Thoracic aorta (tissue), 2 donors: Measurements from ENCODE around the gene TTC39A. TPM values are rescaled to one million over a fixed set of nuclear protein-coding genes. Genes with fewer than 3 reads are reported as not detected.

Source experiments
- ATAC-seq: fragments of 150-250 bp; one replicate; pipeline ENCODE4 v1.8.0; 2017; ENCODE audit warnings: low read depth; ENCODE audit not compliant: insufficient number of reproducible peaks, low FRiP score
- DNase-seq: peaks from one replicate; pipeline ENCODE4 v3.0.0-alpha.2; 2020; ENCODE audit warnings: low spot score
- H3K27ac ChIP-seq, 2 donors: fragments of 200-600 bp; sonication (generic); 1 replicate in 1 of 2; 2 replicates in 1 of 2; pipeline ENCODE4 v1.5.1; 2016; ENCODE audit warnings: mild to moderate bottlenecking in 2 of 2, moderate library complexity in 2 of 2
- H3K27me3 ChIP-seq: fragments of 200-600 bp; sonication (generic); replicated peaks from 2 replicates; pipeline ENCODE4 v1.6.0; 2016; ENCODE audit warnings: mild to moderate bottlenecking; ENCODE audit not compliant: insufficient read depth
- H3K36me3 ChIP-seq: fragments of 200-600 bp; sonication (generic); one replicate; pipeline ENCODE4 v1.5.1; 2016
- H3K4me1 ChIP-seq, 2 donors: fragments of 200-600 bp; sonication (generic); 1 replicate in 1 of 2; 2 replicates in 1 of 2; pipeline versions ENCODE4 v1.5.1 to v1.6.0; 2016; ENCODE audit warnings: low read depth in 2 of 2, mild to moderate bottlenecking in 1 of 2; ENCODE audit not compliant: control insufficient read depth in 1 of 2
- H3K4me3 ChIP-seq: fragments of 200-600 bp; sonication (generic); 2 replicates; pipeline ENCODE4 v1.5.1; 2016; ENCODE audit warnings: mild to moderate bottlenecking
- H3K9me3 ChIP-seq: fragments of 200-600 bp; sonication (generic); 2 replicates; pipeline ENCODE4 v1.5.1; 2016
- CTCF ChIP-seq: fragments of 200-600 bp; sonication (generic); IDR thresholded peaks from one replicate; pipeline ENCODE4 v1.5.1; 2019; ENCODE audit warnings: antibody characterized with exemption
- total RNA-seq, 2 donors: library from RNA; depleted of rRNA; stranded (reverse); fragments of >200 nt; gene quantifications; one replicate each; pipeline versions ENCODE4 v1.1.0 to v1.2.3, GENCODE V29; 2016

The TTC39A gene
- total RNA-seq, 2 donors from 2014 or later = 1.2 to 4.0 TPM

DNA sequence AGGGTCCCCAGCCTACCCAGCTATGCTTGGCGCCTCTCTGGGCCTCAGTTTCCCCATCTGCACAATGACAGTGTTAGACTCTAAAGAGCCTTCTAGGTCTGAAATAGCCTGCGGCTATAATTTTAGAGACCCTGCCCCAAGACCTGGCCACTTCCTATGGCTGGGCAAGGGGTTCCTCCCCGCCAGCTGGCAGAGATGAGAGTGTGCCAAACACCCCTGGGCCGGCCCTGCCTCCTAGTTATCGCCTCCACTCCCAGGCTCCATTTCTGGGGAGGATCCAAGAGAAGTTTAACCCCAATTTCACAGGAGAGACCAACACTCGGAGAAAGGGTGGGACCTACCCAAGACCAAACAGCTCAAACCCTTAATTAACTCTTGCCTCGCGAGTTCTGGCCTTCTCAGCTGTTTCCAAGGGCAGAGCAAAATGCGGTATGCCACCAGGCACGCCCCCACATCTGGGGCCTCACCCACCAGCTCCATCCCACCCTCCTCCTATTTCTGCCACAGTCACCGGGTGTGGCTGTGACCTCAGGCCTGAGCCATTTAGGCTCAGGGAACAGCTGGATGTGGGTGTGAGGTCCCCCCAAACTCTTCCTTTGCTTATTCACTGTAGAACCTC is 35.7 kb downstream of the TTC39A start:
- no peak for ATAC-seq
- H3K36me3 ChIP-seq = no peaks in the 10 kb centered on the region
- no peak for DNase-seq
- H3K4me3 ChIP-seq = no peak overlapping the region
- TF ChIP-seq CTCF = no peak
- H3K9me3 ChIP-seq = no peaks in the 10 kb centered on the region
- H3K27ac ChIP-seq = no peak overlapping the region
- H3K4me1 ChIP-seq = no peaks in the 10 kb centered on the region
- H3K27me3 ChIP-seq = no peaks in the 10 kb centered on the region

DNA sequence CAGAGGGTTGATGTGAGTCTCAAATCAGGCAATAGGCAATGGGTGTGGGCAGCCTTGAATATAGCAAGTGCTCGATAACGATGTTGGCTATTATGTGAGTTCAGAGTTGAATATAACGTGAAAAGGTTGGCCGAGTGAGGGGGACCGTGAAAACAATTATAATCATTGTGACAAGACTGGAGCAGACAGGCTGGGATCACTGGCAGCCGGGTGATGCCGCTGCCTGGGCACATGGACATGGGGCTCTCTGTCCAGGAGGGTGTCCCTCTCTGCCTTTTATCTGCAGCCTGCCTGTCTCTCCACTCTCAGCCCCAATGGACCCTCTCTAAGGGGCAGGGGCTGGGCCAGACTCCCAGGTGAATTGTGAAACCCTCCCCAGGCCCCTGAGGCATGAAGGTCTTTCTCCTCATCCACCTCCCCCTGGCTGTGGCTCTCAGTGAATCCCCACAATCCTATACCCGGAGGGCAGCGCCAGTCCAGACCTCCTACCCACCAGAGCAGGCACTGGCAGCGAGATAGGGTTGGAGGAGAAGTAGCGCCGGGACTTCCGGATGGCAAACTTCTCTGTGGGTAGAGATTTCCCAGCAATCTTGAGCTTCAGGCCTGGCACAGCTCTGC is 36.4 kb downstream of the TTC39A start:
- Histone ChIP-seq H3K27me3 (no peaks in the 10 kb centered on the region), H3K27ac (no peak overlapping the region), H3K4me1 (no peaks in the 10 kb centered on the region), H3K4me3 (no peak overlapping the region), H3K36me3 (no peaks in the 10 kb centered on the region), H3K9me3 (no peaks in the 10 kb centered on the region)
- DNase-seq (no peak), ATAC-seq (no peak)
- no peak for TF ChIP-seq CTCF

GRCh38 chr1:51290489-51290847 is 39.9 kb downstream of the TTC39A start:
- ATAC-seq = no peak
- DNase-seq = no peak
- no peaks in the 10 kb centered on the region for H3K36me3 ChIP-seq
- H3K9me3 ChIP-seq = no peaks in the 10 kb centered on the region
- H3K27ac ChIP-seq = no peak overlapping the region
- TF ChIP-seq CTCF = no peak
- H3K4me1 ChIP-seq = no peaks in the 10 kb centered on the region
- H3K27me3 ChIP-seq = no peaks in the 10 kb centered on the region
- no peak overlapping the region for H3K4me3 ChIP-seq

DNA sequence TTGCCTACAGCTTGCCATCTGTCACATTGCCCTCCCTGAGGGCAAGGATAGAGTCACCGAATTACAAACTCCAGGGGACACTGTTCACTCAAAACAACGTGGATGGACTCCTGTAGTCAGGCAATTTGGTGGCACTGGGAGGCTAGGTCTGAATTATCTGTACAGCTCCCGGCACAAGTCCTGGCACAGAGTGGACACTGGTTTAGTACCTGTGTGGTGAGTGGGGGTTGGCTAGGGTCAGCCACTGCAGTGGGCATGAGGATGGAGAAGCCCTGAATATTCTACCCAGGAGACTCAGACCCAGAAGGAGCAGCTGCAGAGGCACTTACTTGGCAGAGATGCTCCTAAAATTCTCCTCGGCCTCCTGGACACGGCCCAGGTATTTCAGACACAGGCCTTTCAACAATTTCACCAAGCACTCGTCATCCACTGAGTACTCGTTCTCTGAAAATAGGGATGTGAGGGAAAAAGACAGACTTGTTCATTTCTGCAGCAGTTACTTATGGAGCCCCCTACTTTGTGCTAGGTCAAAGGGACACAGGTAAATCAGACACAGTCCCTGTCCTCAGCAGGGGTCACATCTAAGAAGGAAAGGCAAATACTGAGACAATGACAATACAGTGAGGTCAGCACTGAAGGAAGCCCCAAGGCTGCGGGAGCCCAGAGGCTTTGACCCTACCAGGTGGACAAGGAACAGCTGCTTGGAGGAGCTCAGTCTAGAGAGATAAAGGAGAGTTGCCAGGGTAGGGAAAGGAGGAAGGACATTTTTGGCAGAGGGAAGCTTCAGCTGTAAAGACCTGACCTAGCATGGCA is 40.5 kb downstream of the TTC39A start:
- DNase-seq = no peak
- Histone ChIP-seq H3K9me3 (no peaks in the 10 kb centered on the region), H3K27me3 (no peaks in the 10 kb centered on the region), H3K36me3 (no peaks in the 10 kb centered on the region), H3K4me3 (no peak overlapping the region), H3K4me1 (peaks cover 0 to 1% of the 10 kb centered on the region in 2 donors), H3K27ac (no peak overlapping the region)
- ATAC-seq = no peak
- TF ChIP-seq CTCF = no peak

DNA sequence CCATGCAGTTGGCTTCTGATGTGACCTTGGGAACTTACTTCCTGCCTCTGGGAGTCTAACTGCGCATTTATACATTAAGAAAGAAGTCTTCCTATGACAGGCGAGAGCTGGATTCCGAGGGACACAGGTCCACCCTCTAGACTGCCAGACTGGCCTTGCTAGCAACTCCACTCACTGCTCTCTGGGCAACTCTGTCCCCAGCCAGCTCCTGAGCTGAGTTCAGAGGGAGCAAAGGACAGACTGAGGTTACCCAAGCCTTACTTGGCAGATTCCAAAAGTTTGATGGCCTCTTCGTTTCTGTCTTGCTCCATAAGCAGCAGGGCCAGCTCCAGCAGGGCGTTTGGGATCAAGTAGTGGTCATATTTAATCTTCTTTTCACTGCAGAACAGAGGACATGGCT is 41.8 kb downstream of the TTC39A start:
- TF ChIP-seq CTCF = no peak
- H3K27ac ChIP-seq = no peak overlapping the region
- ATAC-seq = no peak

More for the DNA sequence above, 41.8 kb downstream of the TTC39A start:
- Histone ChIP-seq H3K4me3 (no peak overlapping the region), H3K4me1 (peaks cover 0 to 8% of the 10 kb centered on the region in 2 donors), H3K36me3 (no peaks in the 10 kb centered on the region), H3K27me3 (no peaks in the 10 kb centered on the region), H3K9me3 (no peaks in the 10 kb centered on the region)
- DNase-seq = no peak
